NCI-H2196 treated with DMSO at 0.1 percent for 48 hours (cell line): Measurements from ENCODE around the gene ARFGAP1.
"Not testable (repeated sequence)": the region's sequence is repeated elsewhere in the genome, so short reads cannot be mapped to it uniquely, and the experiment has no call there.

ENCODE experiments used
- DNase-seq: peaks from one replicate; lab custom pipeline; 2025; ENCODE audit not compliant: unreplicated experiment; lab: John Stamatoyannopoulos, UW

ARFGAP1 gene

GRCh38 chr20:63290136-63290676 lies 17.6 kb downstream of the ARFGAP1 start:
- DNase-seq, result no peak

GRCh38 chr20:63290677-63291472 lies 18.3 kb downstream of the ARFGAP1 start:
- DNase-seq, result no peak

- no peak for DNase-seq
Measured at GRCh38 chr20:63291811-63292210, 19.2 kb downstream of the ARFGAP1 start.

- no peak for DNase-seq
Measured at GRCh38 chr20:63292292-63292701, 19.7 kb downstream of the ARFGAP1 start.

- DNase-seq, result no peak
Measured at GRCh38 chr20:63292904-63293303, 20.3 kb downstream of the ARFGAP1 start, which contains the start of gene COL20A1. Gene COL20A1 (plus strand): TSS chr20:63293186. CDS start chr20:63295108, 1,922 bp downstream.

- DNase-seq, result no peak
Measured at GRCh38 chr20:63293456-63293855, 20.8 kb downstream of the ARFGAP1 start.

- no peak for DNase-seq
Measured at GRCh38 chr20:63293871-63294535, 21.4 kb downstream of the ARFGAP1 start.

- no peak for DNase-seq
Measured at GRCh38 chr20:63294536-63294900, 21.9 kb downstream of the ARFGAP1 start.

GRCh38 chr20:63295018-63295417 lies 22.4 kb downstream of the ARFGAP1 start:
- no peak for DNase-seq

- no peak for DNase-seq
Measured at GRCh38 chr20:63295422-63295821, 22.8 kb downstream of the ARFGAP1 start.

- no peak for DNase-seq
Measured at GRCh38 chr20:63295846-63296245, 23.2 kb downstream of the ARFGAP1 start.

GRCh38 chr20:63296531-63297299 lies 24.1 kb downstream of the ARFGAP1 start:
- DNase-seq, result no peak

GRCh38 chr20:63297371-63297781 lies 24.8 kb downstream of the ARFGAP1 start:
- DNase-seq, result no peak

GRCh38 chr20:63297796-63298572 lies 25.4 kb downstream of the ARFGAP1 start:
- DNase-seq, result no peak

GRCh38 chr20:63298731-63299312 lies 26.2 kb downstream of the ARFGAP1 start:
- DNase-seq, result no peak

- no peak for DNase-seq
Measured at GRCh38 chr20:63301671-63302070, 29.1 kb downstream of the ARFGAP1 start.

- no peak for DNase-seq
Measured at GRCh38 chr20:63303095-63303666, 30.6 kb downstream of the ARFGAP1 start.

GRCh38 chr20:63305393-63305792 lies 32.8 kb downstream of the ARFGAP1 start:
- no peak for DNase-seq

GRCh38 chr20:63305933-63306672 lies 33.5 kb downstream of the ARFGAP1 start:
- not testable (repeated sequence) for DNase-seq
